KMS-11 (cell line): ENCODE data around the gene PTPA.

Experiments
- H2AFZ ChIP-seq: fragments of 200-600 bp; sonication (generic); 2 replicates; pipeline ENCODE4 v1.6.1; 2016; ENCODE audit warnings: antibody characterized with exemption, mixed run types, low read depth
- H3K27ac ChIP-seq: fragments of 200-600 bp; sonication (generic); 2 replicates; pipeline ENCODE4 v1.6.1; 2016; ENCODE audit warnings: mild to moderate bottlenecking, mixed run types
- H3K27me3 ChIP-seq: fragments of 200-600 bp; sonication (generic); 2 replicates; pipeline ENCODE4 v1.6.1; 2017; ENCODE audit warnings: mild to moderate bottlenecking, low read depth, mixed run types, moderate library complexity; ENCODE audit not compliant: insufficient read depth
- H3K36me3 ChIP-seq: fragments of 200-600 bp; sonication (generic); 2 replicates; pipeline ENCODE4 v1.6.1; 2017; ENCODE audit warnings: mild to moderate bottlenecking, mixed run types; ENCODE audit not compliant: insufficient read depth
- H3K4me1 ChIP-seq: fragments of 200-600 bp; sonication (generic); 2 replicates; pipeline ENCODE4 v1.6.1; 2016; ENCODE audit warnings: mild to moderate bottlenecking, low read depth, mixed run types; ENCODE audit not compliant: poor library complexity, severe bottlenecking
- H3K4me2 ChIP-seq: fragments of 200-600 bp; sonication (generic); 2 replicates; pipeline ENCODE4 v1.7.0; 2016; ENCODE audit warnings: mild to moderate bottlenecking, mixed run types
- H3K4me3 ChIP-seq: fragments of 200-600 bp; sonication (generic); IDR thresholded peaks from 2 replicates; pipeline ENCODE4 v1.6.1; 2017; ENCODE audit warnings: low read depth, low read length, mixed read lengths; ENCODE audit not compliant: insufficient read depth
- H3K79me2 ChIP-seq: fragments of 200-600 bp; sonication (generic); 2 replicates; pipeline ENCODE4 v1.6.1; 2016; ENCODE audit warnings: low read depth, mixed run types; ENCODE audit not compliant: insufficient read depth
- H3K9ac ChIP-seq: fragments of 200-600 bp; sonication (generic); 2 replicates; pipeline ENCODE4 v1.6.1; 2016; ENCODE audit warnings: mild to moderate bottlenecking, mixed run types
- H4K20me1 ChIP-seq: fragments of 200-600 bp; sonication (generic); 2 replicates; pipeline ENCODE4 v1.6.1; 2016; ENCODE audit warnings: mild to moderate bottlenecking, mixed run types; ENCODE audit not compliant: insufficient read depth
- CTCF ChIP-seq: fragments of 200-600 bp; sonication (generic); conservative IDR thresholded peaks from 2 replicates; pipeline ENCODE4 v1.6.1; 2017; ENCODE audit warnings: low read depth, mild to moderate bottlenecking, antibody characterized with exemption, low read length, moderate library complexity, mixed read lengths

The PTPA gene

GRCh38 chr9:129171993-129172751 lies 61.0 kb downstream of the PTPA start:
- Histone ChIP-seq H3K9ac (no peak overlapping the region), H3K4me3 (no peak overlapping the region), H3K36me3 (no peaks in the 10 kb centered on the region), H2AFZ (no peak overlapping the region), H3K4me2 (no peak overlapping the region), H3K27ac (no peak overlapping the region), H4K20me1 (no peaks in the 10 kb centered on the region), H3K27me3 (no peaks in the 10 kb centered on the region), H3K4me1 (peaks cover 17% of the 10 kb centered on the region), H3K79me2 (peaks cover 12% of the 10 kb centered on the region)
- TF ChIP-seq CTCF: no peak

- Histone ChIP-seq H2AFZ (no peak overlapping the region), H3K4me1 (peaks cover 15% of the 10 kb centered on the region), H3K27ac (no peak overlapping the region), H3K4me3 (no peak overlapping the region), H3K36me3 (no peaks in the 10 kb centered on the region), H3K4me2 (no peak overlapping the region), H4K20me1 (no peaks in the 10 kb centered on the region), H3K9ac (no peak overlapping the region), H3K79me2 (peaks cover 12% of the 10 kb centered on the region), H3K27me3 (no peaks in the 10 kb centered on the region)
- TF ChIP-seq CTCF: no peak
Observed at GRCh38 chr9:129172816-129173215, 61.6 kb downstream of the PTPA start.

GRCh38 chr9:129173296-129174101 lies 62.3 kb downstream of the PTPA start:
- Histone ChIP-seq H3K9ac (peak overlapping the region; percentile 73), H4K20me1 (no peaks in the 10 kb centered on the region), H3K4me1 (peaks cover 10% of the 10 kb centered on the region), H3K4me2 (peak overlapping the region; percentile 77; the same call in 1 of the 2 replicates), H3K27ac (no peak overlapping the region), H3K36me3 (no peaks in the 10 kb centered on the region), H3K79me2 (peaks cover 12% of the 10 kb centered on the region), H3K27me3 (no peaks in the 10 kb centered on the region), H3K4me3 (no peak overlapping the region), H2AFZ (peak overlapping the region; percentile 70)
- TF ChIP-seq CTCF: no peak

GRCh38 chr9:129174102-129174723 lies 63.0 kb downstream of the PTPA start:
- H3K27ac ChIP-seq: peak overlapping the region; percentile 48
- no peaks in the 10 kb centered on the region for H4K20me1 ChIP-seq
- no peaks in the 10 kb centered on the region for H3K36me3 ChIP-seq
- peaks cover 14% of the 10 kb centered on the region for H3K4me1 ChIP-seq
- peak overlapping the region; percentile 77 for H3K4me2 ChIP-seq
- peak overlapping the region; percentile 70 for H2AFZ ChIP-seq
- H3K79me2 ChIP-seq: peaks cover 12% of the 10 kb centered on the region
- H3K4me3 ChIP-seq: no peak overlapping the region
- H3K27me3 ChIP-seq: no peaks in the 10 kb centered on the region
- peak; percentile 93 for TF ChIP-seq CTCF
- H3K9ac ChIP-seq: peak overlapping the region; percentile 73
